Measurements from ENCODE around the gene LIPM. TPM values are rescaled to one million over a fixed set of nuclear protein-coding genes. Genes with fewer than 3 reads are reported as not detected.

The LIPM gene
- total RNA-seq, 2 donors from 2014 or later, result not detected

GRCh38 chr10:88831709-88832108 is 29.2 kb downstream of the LIPM start:
- Histone ChIP-seq H3K9me3 (no peaks in the 10 kb centered on the region), H3K36me3 (no peaks in the 10 kb centered on the region), H3K27me3 (replicated peaks; ENCODE audit: insufficient read depth) (no peaks in the 10 kb centered on the region), H3K4me1 (replicated peaks) (no peaks in the 10 kb centered on the region), H3K27ac (no peak overlapping the region), H3K4me3 (no peak overlapping the region)
- TF ChIP-seq CTCF (IDR thresholded peaks at IDR 0.05) (no peak), POLR2AphosphoS5 (IDR thresholded peaks at IDR 0.05) (no peak), POLR2A (IDR thresholded peaks at IDR 0.05) (no peak)
- 77% methylated on average over 8 of the region's 8 CpGs for WGBS
- intact Hi-C loops (cut with DNase I), result loop anchor here (10.0 kb wide), 1 partner anchor 193 kb away; no protein-coding TSS in a partner anchor
- DNase-seq (ENCODE audit: low spot score), result no peak

- H3K4me1 ChIP-seq (replicated peaks), result no peaks in the 10 kb centered on the region
- intact Hi-C loops (cut with DNase I), result loop anchor here (10.0 kb wide), 1 partner anchor 192 kb away; no protein-coding TSS in a partner anchor
These were observed 29.8 kb downstream of the LIPM start for GRCh38 chr10:88832376-88832775.

GRCh38 chr10:88833156-88833555 is 30.6 kb downstream of the LIPM start:
- no peaks in the 10 kb centered on the region for H3K9me3 ChIP-seq
- H3K4me3 ChIP-seq, result no peak overlapping the region
- H3K27ac ChIP-seq, result no peak overlapping the region
- H3K27me3 ChIP-seq (replicated peaks; ENCODE audit: insufficient read depth), result no peaks in the 10 kb centered on the region
- H3K36me3 ChIP-seq, result no peaks in the 10 kb centered on the region
- DNase-seq (ENCODE audit: low spot score), result no peak
- 88% methylated on average over 2 of the region's 2 CpGs for WGBS
- no peaks in the 10 kb centered on the region for H3K4me1 ChIP-seq (replicated peaks)
- intact Hi-C loops (cut with DNase I), result loop anchor here (10.0 kb wide), 1 partner anchor 192 kb away; no protein-coding TSS in a partner anchor
- TF ChIP-seq POLR2AphosphoS5 (IDR thresholded peaks at IDR 0.05) (no peak), CTCF (IDR thresholded peaks at IDR 0.05) (no peak), POLR2A (IDR thresholded peaks at IDR 0.05) (no peak)

More at GRCh38 chr10:88832376-88832775, 29.8 kb downstream of the LIPM start:
- H3K27ac ChIP-seq, result no peak overlapping the region
- H3K27me3 ChIP-seq (replicated peaks; ENCODE audit: insufficient read depth), result no peaks in the 10 kb centered on the region
- no peak for TF ChIP-seq POLR2A (IDR thresholded peaks at IDR 0.05)
- no peak for TF ChIP-seq CTCF (IDR thresholded peaks at IDR 0.05)
- TF ChIP-seq POLR2AphosphoS5 (IDR thresholded peaks at IDR 0.05), result no peak
- H3K4me3 ChIP-seq, result no peak overlapping the region
- H3K36me3 ChIP-seq, result no peaks in the 10 kb centered on the region
- DNase-seq (ENCODE audit: low spot score), result no peak
- no peaks in the 10 kb centered on the region for H3K9me3 ChIP-seq

- 80% methylated on average over 2 of the region's 2 CpGs for WGBS
- Histone ChIP-seq H3K9me3 (no peaks in the 10 kb centered on the region), H3K36me3 (no peaks in the 10 kb centered on the region), H3K27me3 (replicated peaks; ENCODE audit: insufficient read depth) (no peaks in the 10 kb centered on the region), H3K27ac (no peak overlapping the region), H3K4me1 (replicated peaks) (no peaks in the 10 kb centered on the region), H3K4me3 (no peak overlapping the region)
- intact Hi-C loops (cut with DNase I), result loop anchor here (10.0 kb wide), 1 partner anchor 191 kb away; no protein-coding TSS in a partner anchor
- no peak for TF ChIP-seq CTCF (IDR thresholded peaks at IDR 0.05)
- no peak for TF ChIP-seq POLR2AphosphoS5 (IDR thresholded peaks at IDR 0.05)
- no peak for TF ChIP-seq POLR2A (IDR thresholded peaks at IDR 0.05)
- no peak for DNase-seq (ENCODE audit: low spot score)
These were observed 31.2 kb downstream of the LIPM start for GRCh38 chr10:88833723-88834122.
